Heart left ventricle (tissue), 16 donors: ENCODE results near the gene CALR. TPM values are rescaled to one million over a fixed set of nuclear protein-coding genes. Genes with fewer than 3 reads are reported as not detected.

Source experiments
- ATAC-seq, 4 donors: fragments of 200-7000 bp; cut with Tn5 transposase; one replicate each; pipeline ENCODE4 v1.9.1; 2020 to 2022; ENCODE audit warnings: moderate library complexity in 4 of 4, mild to moderate bottlenecking in 3 of 4, moderate number of reproducible peaks in 1 of 4
- DNase-seq, 5 donors: peaks; one replicate each; pipeline ENCODE4 v3.0.0-alpha.2; 2020
- H3K27ac ChIP-seq, 12 donors: fragments of 200-600 bp; sonication (generic) in 4 of 12; one replicate each; pipeline versions ENCODE4 v1.5.0 to v1.8.0; 2016 to 2022; ENCODE audit warnings: mild to moderate bottlenecking in 2 of 12
- H3K27me3 ChIP-seq, 9 donors: fragments of 200-600 bp; sonication (generic) in 2 of 9; one replicate each; pipeline versions ENCODE4 v1.5.1 to v1.8.0; 2016 to 2022; ENCODE audit warnings: mild to moderate bottlenecking in 3 of 9
- H3K36me3 ChIP-seq, 9 donors: fragments of 200-600 bp; sonication (generic) in 2 of 9; one replicate each; pipeline versions ENCODE4 v1.5.0 to v1.8.0; 2018 to 2022; ENCODE audit warnings: mild to moderate bottlenecking in 2 of 9
- H3K4me1 ChIP-seq, 12 donors: fragments of 200-600 bp; sonication (generic) in 4 of 12; one replicate each; pipeline versions ENCODE4 v1.5.0 to v1.8.0; 2016 to 2022; ENCODE audit warnings: mild to moderate bottlenecking in 3 of 12
- H3K4me3 ChIP-seq, 12 donors: fragments of 200-600 bp; sonication (generic) in 4 of 12; one replicate each; pipeline versions ENCODE4 v1.5.0 to v1.8.0; 2017 to 2022; ENCODE audit warnings: mild to moderate bottlenecking in 9 of 12, moderate library complexity in 4 of 12
- H3K9me3 ChIP-seq, 12 donors: fragments of 200-600 bp; sonication (generic) in 4 of 12; one replicate each; pipeline versions ENCODE4 v1.5.0 to v1.8.0; 2016 to 2022; ENCODE audit warnings: mild to moderate bottlenecking in 1 of 12
- POLR2A ChIP-seq, 2 donors: fragments of 450-650 bp; IDR thresholded peaks; one replicate each; pipeline ENCODE4 v1.6.1; 2017; ENCODE audit warnings: antibody characterized with exemption in 2 of 2, mild to moderate bottlenecking in 2 of 2, moderate library complexity in 2 of 2
- WGBS, 4 donors: extraction: QIAGEN DNeasy Blood & Tissue Kit in 2 of 4; methylation state at CpG; one replicate each; pipeline versions ENCODE4 v1.1.5 to v1.1.7; 2013 to 2018; 5-methylcytosine and 5-hydroxymethylcytosine counted together
- intact Hi-C, 10 donors: fragments of 100-400 bp; cut with DNase I; formaldehyde crosslinking; loops; one replicate each; pipeline versions ENCODE4 v1.11.1 to v1.14.2; 2022
- polyA plus RNA-seq, 2 donors: library from polyadenylated mRNA; stranded (reverse); fragments of 200-250 nt; gene quantifications; one replicate each; pipeline ENCODE4 v1.2.3, GENCODE V29; 2013
- total RNA-seq, 9 donors: library from RNA; depleted of rRNA in 2 of 9; stranded (reverse); fragments of >200 nt in 2 of 9; fragmentation: NEBNext Ultra II Directional in 3 of 9; extraction: Animal tissue kit (Norgen Biotek cat#: 25700) in 3 of 9; gene quantifications; one replicate each; pipeline versions ENCODE4 v1.1.0 to v1.2.4, GENCODE V29; 2016 to 2023
- TF ChIP-seq, protein P1 (sequence below), 12 donors: fragments of 200-600 bp; sonication (generic) in 4 of 12; IDR thresholded peaks; one replicate each; pipeline versions ENCODE4 v1.5.0 to v1.8.0; 2018 to 2022; ENCODE audit warnings: antibody characterized with exemption in 12 of 12, mild to moderate bottlenecking in 5 of 12
- donor health status: ischemic (EF 13 %, LVEDD 7.1; RV severe dilation, severe dysfunction).
- donor health status: healthy with polysubstance abuse.
- donor health status: DM: no; HTN: yes; CAD: no.
- donor health status: DM: no; HTN: no; CAD: no.
- donor health status: ischemic (EF 25% LVEDD 6.9; RV normal size, moderate dysfunction).
- donor health status: ischemic (EF 25% LVEDD 5.7; RV mildly dilated, moderate dysfunction).
- donor health status: healthy.
- donor health status: DM: yes; HTN: yes; CAD: no.
- donor health status: ischemic (EF 35%, LVEDD 5.7; RV mildly dilated, moderate dysfunction).
- donor health status: nonischemic (EF 11% LVEDD 7.7; RV severe dilation, severe dysfunction).
- donor health status: DM: yes; HTN: yes; CAD: no.
- donor health status: PGD.
- donor health status: ischemic (EF 29% LVEDD 5.4; RV normal size, mild dysfunction).
- donor health status: nonischemic (EF 23%, LVEDD 6.1; RV moderate dilation, normal function).

The CALR gene
- total and polyA plus RNA-seq, 11 donors, result 227 to 816 (median 380) TPM

- no peak for DNase-seq
- 87 to 94% (median 93%) methylated on average over 10 of the region's 10 CpGs for WGBS, 4 donors
Observed at GRCh38 chr19:12935071-12935470, 3.3 kb upstream of the CALR start.

DNA sequence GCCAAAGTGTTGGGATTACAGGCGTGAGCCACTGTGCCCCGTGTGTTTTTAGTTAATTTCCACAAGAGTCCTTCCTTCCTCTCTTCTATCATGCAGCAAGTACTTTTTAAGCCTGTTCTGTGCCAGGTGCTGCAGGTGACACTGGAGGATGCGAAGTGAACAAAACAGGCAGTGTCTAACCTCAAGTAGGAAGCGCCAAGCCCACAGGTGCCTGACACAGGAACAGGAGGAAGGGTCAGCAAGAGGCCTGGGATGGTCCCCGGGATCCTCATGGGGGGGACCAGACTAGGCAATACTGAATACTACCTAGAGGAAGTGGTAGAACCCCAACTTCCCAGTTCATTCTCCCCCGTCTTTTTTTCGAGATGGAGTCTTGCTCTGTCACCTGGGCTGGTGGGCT is 1.8 kb upstream of the CALR start:
- no peaks in the 10 kb centered on the region for H3K27me3 ChIP-seq
- H3K4me3 ChIP-seq, result no peak overlapping the region
- no peak for DNase-seq
- no peak for TF ChIP-seq POLR2A (IDR thresholded peaks at IDR 0.05)
- TF ChIP-seq, protein P1, sequence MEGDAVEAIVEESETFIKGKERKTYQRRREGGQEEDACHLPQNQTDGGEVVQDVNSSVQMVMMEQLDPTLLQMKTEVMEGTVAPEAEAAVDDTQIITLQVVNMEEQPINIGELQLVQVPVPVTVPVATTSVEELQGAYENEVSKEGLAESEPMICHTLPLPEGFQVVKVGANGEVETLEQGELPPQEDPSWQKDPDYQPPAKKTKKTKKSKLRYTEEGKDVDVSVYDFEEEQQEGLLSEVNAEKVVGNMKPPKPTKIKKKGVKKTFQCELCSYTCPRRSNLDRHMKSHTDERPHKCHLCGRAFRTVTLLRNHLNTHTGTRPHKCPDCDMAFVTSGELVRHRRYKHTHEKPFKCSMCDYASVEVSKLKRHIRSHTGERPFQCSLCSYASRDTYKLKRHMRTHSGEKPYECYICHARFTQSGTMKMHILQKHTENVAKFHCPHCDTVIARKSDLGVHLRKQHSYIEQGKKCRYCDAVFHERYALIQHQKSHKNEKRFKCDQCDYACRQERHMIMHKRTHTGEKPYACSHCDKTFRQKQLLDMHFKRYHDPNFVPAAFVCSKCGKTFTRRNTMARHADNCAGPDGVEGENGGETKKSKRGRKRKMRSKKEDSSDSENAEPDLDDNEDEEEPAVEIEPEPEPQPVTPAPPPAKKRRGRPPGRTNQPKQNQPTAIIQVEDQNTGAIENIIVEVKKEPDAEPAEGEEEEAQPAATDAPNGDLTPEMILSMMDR (IDR thresholded peaks at IDR 0.05), result no peak
- H3K27ac ChIP-seq, result peak overlapping the region in 1 of 12 donors; percentile 69
- peaks cover 13 to 57% (median 41%) of the 10 kb centered on the region in 12 donors for H3K4me1 ChIP-seq
- no peaks in the 10 kb centered on the region for H3K9me3 ChIP-seq
- intact Hi-C loops, result loop anchor here in 1 of 10 donors (10.0 kb wide), 1 partner anchor 52 kb away; the partner anchor contains the start of genes DNASE2 and KLF1
- ATAC-seq, result no peak
- peaks cover 0 to 26% (median 19%) of the 10 kb centered on the region in 9 donors for H3K36me3 ChIP-seq
- 72 to 80% (median 77%) methylated on average over 7 of the region's 7 CpGs for WGBS, 4 donors

More at GRCh38 chr19:12935071-12935470, 3.3 kb upstream of the CALR start:
- ATAC-seq, result no peak
- Histone ChIP-seq H3K27ac (no peak overlapping the region), H3K4me3 (no peak overlapping the region), H3K36me3 (peaks cover 0 to 26% (median 13%) of the 10 kb centered on the region in 9 donors), H3K27me3 (no peaks in the 10 kb centered on the region), H3K4me1 (peaks cover 11 to 43% (median 28%) of the 10 kb centered on the region in 12 donors), H3K9me3 (no peaks in the 10 kb centered on the region)
- intact Hi-C loops, result loop anchor here in 1 of 10 donors (10.0 kb wide), 1 partner anchor 50 kb away; the partner anchor contains the start of genes DNASE2 and KLF1
- TF ChIP-seq POLR2A (IDR thresholded peaks at IDR 0.05), result no peak

GRCh38 chr19:12937093-12937926 is 1.1 kb upstream of the CALR start:
- H3K36me3 ChIP-seq, result peaks cover 2 to 32% (median 26%) of the 10 kb centered on the region in 9 donors
- peak overlapping the region in 11 of 12 donors; percentile 17 to 94 (median 58) for H3K27ac ChIP-seq
- peaks cover 12 to 57% (median 39%) of the 10 kb centered on the region in 12 donors for H3K4me1 ChIP-seq
- intact Hi-C loops, result loop anchor here in 1 of 10 donors (10.0 kb wide), 1 partner anchor 53 kb away; the partner anchor contains the start of genes DNASE2 and KLF1
- H3K4me3 ChIP-seq, result peak overlapping the region; percentile 20 to 99 (median 95)
- WGBS, 4 donors, result 24 to 38% (median 28%) methylated on average over 17 to 23 of the region's 23 CpGs
- TF ChIP-seq, protein P1 (IDR thresholded peaks at IDR 0.05), result no peak
- no peak for TF ChIP-seq POLR2A (IDR thresholded peaks at IDR 0.05)
- H3K9me3 ChIP-seq, result no peaks in the 10 kb centered on the region
- peak in 1 of 5 donors; percentile 50 for DNase-seq
- ATAC-seq, result no peak
- no peaks in the 10 kb centered on the region for H3K27me3 ChIP-seq

- Histone ChIP-seq H3K27ac (peak overlapping the region; percentile 75 to 96 (median 92)), H3K4me3 (peak overlapping the region; percentile 63 to 99 (median 95)), H3K4me1 (peaks cover 6 to 63% (median 36%) of the 10 kb centered on the region in 12 donors), H3K9me3 (no peaks in the 10 kb centered on the region), H3K36me3 (peaks cover 2 to 49% (median 43%) of the 10 kb centered on the region in 9 donors), H3K27me3 (no peaks in the 10 kb centered on the region)
- TF ChIP-seq, protein P1 (IDR thresholded peaks at IDR 0.05), result peak in 3 of 12 donors; percentile 16 to 24 (median 24)
- no peak for TF ChIP-seq POLR2A (IDR thresholded peaks at IDR 0.05)
- DNase-seq (peak in 1 of 5 donors; percentile 50), ATAC-seq (peak in 3 of 4 donors; percentile 0 to 24 (median 7))
- 0 to 1% (median 0%) methylated on average over 45 to 54 of the region's 54 CpGs for WGBS, 4 donors
- intact Hi-C loops, result loop anchor here in 2 of 10 donors (2.0 to 10.0 kb wide), 2 partner anchors 48 to 54 kb away; partner anchors contain the start of genes DNASE2 (in 1 of the 2), GCDH (in 1 of the 2) and KLF1 (in 1 of the 2)
Observed at GRCh38 chr19:12938779-12939601, 581 bp downstream of the CALR start.
